ENCODE data around the gene KIAA0586. TPM values are rescaled to one million over a fixed set of nuclear protein-coding genes. Genes with fewer than 3 reads are reported as not detected.
A peak's percentile ranks its signal among the peaks of the same experiment; 100 is the strongest.
"Not testable (repeated sequence)": the region's sequence is repeated elsewhere in the genome, so short reads cannot be mapped to it uniquely, and the experiment has no call there.

Gene KIAA0586
- total RNA-seq: 26.9 TPM

- FAIRE-seq (no peak), DNase-seq (ENCODE audit: low spot score in 2 of 2) (peak; percentile 70 to 81)
Observed at GRCh38 chr14:58427281-58428117, at the start of gene KIAA0586, which contains the start of gene TIMM9. Gene KIAA0586, plus strand, starts transcription at chr14:58427719. Its CDS starts 546 bp downstream, at chr14:58428265. Gene TIMM9, minus strand, starts transcription at chr14:58427531. Its CDS starts 15,586 bp downstream, at chr14:58411945.

DNA sequence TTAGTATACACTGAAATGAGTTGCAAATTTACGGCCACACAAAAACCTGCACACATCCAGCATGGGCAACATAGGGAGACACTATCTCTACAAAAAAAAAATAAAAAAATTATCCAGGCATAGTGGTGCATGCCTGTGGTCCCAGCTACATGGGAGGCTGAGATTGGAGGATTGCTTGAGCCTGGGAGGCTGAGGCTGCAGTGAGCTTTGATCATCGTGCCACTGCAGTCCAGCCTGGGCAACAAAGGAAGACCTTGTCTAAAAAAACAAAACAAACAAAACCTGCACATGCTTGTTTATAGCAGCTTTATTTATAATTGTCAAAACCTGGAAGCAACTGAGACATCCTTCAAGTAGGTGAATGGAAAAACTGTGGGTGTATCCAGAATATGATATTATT, 36.7 kb upstream of the KIAA0586 start:
- DNase-seq (ENCODE audit: low spot score in 2 of 2): no peak
- FAIRE-seq: no peak

DNA sequence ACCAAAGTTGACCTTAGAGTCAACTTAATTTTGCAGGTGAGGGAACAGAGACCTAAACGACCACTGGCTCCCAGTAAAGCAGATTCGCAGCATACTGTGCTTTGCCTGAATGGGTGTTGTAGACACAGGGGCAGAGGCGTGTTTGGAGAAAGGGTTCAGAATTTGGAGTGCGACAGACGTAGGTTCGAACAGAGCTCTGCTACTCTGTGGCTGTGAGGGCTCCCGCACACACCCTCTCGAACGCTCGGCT, 32.0 kb upstream of the KIAA0586 start:
- FAIRE-seq: no peak
- DNase-seq (ENCODE audit: low spot score in 2 of 2): no peak

- peak; percentile 75 to 81 for DNase-seq (ENCODE audit: low spot score in 2 of 2)
- FAIRE-seq: no peak
Observed at GRCh38 chr14:58395812-58396788, 31.4 kb upstream of the KIAA0586 start, which contains the start of gene TOMM20L. Gene TOMM20L, plus strand, starts transcription at chr14:58395930. Its CDS starts 28 bp downstream, at chr14:58395958.

DNA sequence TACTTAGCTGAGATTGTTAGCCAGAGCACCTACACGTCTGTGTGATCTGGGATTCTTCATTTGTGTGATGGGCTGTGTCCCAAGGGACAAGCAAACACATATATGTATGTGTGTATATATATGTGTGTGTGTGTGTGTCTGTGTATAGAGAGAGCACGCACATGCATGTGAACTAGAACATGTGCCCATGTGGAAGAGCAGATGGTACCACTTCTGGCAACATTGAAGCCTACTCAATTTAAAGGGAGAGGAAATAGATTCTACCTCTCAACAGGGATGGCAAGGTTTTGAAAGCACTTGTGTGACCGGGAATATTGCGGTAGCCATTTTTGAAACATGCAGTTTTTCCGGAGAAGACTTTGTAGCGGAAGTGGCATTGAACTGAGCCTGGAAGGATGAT, 30.4 kb upstream of the KIAA0586 start:
- DNase-seq (ENCODE audit: low spot score in 2 of 2) (no peak), FAIRE-seq (no peak)

DNA sequence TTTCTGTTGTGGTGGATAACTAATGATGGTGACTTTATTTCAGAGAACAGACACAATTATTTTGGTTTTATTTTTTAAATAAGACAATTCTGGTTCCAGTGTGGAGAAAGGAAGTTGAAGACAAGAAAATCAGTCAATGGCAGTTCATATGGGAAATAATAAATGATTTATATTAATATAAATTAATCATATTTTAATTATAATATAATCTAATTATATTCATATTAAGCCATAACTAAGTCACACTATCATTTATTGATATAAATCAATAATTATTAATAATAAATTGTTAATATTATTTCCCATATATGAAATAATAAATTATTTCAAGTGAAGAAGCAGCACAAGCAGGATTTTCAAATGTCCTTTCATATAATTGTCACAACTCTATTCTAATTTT, 29.0 kb upstream of the KIAA0586 start:
- no peak for FAIRE-seq
- DNase-seq (ENCODE audit: low spot score in 2 of 2): no peak

DNA sequence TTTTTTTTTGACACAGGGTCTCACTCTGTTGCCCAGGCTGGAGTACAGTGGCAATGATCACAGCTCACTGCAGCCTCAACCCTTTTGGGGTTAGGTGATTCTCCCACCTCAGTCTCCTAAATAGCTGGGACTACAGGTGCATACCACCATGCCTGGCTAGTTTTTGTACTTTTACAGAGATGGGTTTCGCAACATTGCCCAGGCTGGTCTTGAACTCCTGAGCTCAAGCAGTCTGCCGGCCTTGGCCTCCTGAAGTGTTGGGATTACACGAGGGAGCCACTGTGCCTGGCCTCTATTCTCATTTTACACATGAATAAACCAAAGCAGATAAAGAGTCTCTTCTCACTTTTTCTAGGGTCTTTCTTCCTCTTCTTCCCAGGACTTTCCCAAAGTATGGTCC, 28.6 kb upstream of the KIAA0586 start:
- DNase-seq (ENCODE audit: low spot score in 2 of 2): no peak
- FAIRE-seq: no peak

- DNase-seq (ENCODE audit: low spot score in 2 of 2): no peak
- no peak for FAIRE-seq
Observed at GRCh38 chr14:58401587-58401986, 25.9 kb upstream of the KIAA0586 start.

GRCh38 chr14:58408681-58409215, 18.8 kb upstream of the KIAA0586 start:
- DNase-seq (ENCODE audit: low spot score in 2 of 2) (no peak), FAIRE-seq (peak; percentile 98)

GRCh38 chr14:58414845-58415244, 12.7 kb upstream of the KIAA0586 start:
- no peak for DNase-seq (ENCODE audit: low spot score in 2 of 2)
- FAIRE-seq: no peak

DNA sequence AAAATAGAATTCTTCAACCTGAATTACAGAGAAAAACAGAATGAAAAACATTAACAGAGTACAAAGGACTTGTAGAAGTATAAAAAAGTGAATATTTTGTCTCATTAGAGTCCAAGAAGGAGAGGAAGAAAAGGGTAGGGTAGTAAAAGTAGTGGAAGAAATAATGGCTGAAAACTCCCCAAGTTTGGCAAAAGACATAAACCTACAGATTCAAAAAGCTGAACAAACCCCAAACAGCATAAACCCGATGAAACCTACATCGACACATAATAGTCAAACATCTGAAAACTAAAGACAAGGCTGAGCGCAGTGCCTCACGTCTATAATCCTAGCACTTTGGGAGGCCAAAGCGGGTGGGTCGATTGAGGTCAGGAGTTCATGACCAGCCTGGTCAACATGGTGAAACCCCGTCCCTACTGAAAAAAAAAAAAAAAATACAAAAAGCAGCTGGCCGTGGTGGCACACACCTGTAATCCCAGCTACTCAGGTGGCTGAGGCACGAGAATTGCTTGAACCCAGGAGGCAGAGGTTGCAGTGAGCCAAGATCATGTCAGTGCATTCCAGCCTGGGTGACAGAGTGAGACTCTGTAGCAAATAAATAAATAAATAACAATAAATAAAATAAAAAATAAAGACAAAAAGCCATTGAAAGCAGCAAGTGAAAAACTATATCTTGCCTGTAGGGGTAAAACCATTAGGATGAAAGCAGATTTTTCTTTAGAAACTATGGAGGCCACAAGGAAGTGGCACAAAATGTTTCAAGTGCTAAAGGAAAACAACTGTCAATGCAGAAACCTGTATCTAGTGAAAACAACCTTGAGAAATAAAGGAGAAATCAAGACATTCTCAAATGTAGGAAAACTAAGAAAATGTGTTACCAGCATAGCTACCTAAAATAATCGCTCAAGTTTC, 11.6 kb upstream of the KIAA0586 start:
- no peak for FAIRE-seq
- DNase-seq (ENCODE audit: low spot score in 2 of 2): no peak

GRCh38 chr14:58416934-58417333, 10.6 kb upstream of the KIAA0586 start:
- DNase-seq (ENCODE audit: low spot score in 2 of 2); FAIRE-seq: not testable (repeated sequence)

DNA sequence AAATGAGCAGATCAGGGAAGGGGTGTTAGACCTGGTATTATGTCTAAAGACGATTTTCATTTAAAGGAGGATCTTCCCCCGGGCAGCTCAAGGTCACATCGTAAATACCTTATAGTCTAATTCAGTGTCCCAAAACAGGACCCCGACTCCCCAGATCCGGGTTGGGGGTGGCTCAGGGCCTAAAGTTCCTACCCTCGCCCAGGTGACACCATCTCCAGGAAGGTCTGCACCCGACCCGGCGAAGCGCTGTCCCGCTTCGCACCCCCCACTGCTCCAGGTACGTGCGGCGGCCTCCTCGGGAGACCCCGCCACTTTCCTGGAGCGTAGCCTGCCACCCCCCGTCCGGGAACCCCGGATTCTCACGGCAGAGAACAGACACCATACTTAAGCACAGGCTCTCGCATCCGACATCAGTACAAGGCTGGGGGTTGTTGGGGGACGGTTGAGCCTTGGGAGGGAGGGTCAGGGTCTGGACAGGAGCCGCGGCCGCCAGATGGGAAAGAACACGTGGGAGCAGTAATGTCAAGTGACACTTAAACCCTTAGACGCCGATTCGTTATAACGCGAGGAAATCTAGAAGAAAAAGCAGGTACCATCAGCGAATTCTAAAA, 744 bp upstream of the KIAA0586 start:
- FAIRE-seq (no peak), DNase-seq (ENCODE audit: low spot score in 2 of 2) (peak; percentile 53 to 60)

DNA sequence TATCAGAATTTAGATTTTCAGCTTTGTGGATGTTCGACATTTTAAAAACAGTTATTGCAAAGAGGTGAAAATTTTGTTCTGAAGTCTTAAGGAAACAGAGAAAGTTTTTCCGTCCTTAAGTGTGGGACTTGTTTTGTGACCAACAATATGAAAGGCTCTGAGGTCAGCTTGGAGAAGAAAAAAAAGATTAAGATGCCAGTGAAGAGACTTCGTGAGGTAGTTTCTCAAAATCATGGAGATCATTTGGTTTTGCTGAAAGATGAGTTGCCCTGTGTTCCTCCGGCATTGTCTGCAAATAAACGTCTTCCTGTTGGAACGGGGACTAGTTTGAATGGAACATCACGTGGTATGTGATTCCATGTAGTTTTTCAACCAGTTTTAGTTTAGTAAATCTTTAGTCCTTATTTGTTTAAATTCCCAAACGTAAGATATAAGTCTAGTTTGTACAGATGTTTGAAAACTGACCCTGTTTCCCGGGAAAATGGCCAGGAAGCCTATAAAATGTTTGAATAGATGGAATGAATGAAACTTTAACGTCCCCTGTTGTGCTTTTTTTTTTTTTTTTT, 682 bp downstream of the KIAA0586 start:
- DNase-seq (ENCODE audit: low spot score in 2 of 2) (peak in 1 of 2 donors; percentile 17), FAIRE-seq (no peak)

- DNase-seq (ENCODE audit: low spot score in 2 of 2) (no peak), FAIRE-seq (no peak)
Observed at GRCh38 chr14:58430156-58430555, 2.6 kb downstream of the KIAA0586 start.

GRCh38 chr14:58439476-58439875, 12.0 kb downstream of the KIAA0586 start:
- FAIRE-seq (no peak), DNase-seq (ENCODE audit: low spot score in 2 of 2) (no peak)

DNA sequence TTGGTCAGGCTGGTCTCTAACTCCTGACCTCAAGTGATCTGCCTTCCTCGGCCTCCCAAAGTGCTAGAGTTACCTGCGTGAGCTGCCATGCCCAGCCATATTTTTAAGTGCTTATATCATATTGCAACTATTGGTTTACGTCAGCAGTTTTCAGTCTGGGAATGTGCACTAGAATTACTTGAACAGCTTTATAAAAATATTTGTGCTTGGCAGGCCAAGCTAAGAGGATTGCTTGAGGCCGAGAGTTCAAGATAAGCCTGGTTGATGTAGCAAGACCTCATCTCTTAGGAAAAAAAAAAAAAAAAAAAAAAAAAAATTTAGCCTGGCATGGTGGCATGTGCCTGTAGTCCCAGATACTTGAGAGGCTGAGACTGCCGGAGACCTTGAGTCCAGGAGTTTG, 17.1 kb downstream of the KIAA0586 start:
- DNase-seq (ENCODE audit: low spot score in 2 of 2) (no peak), FAIRE-seq (no peak)

- DNase-seq (ENCODE audit: low spot score in 2 of 2) (no peak), FAIRE-seq (no peak)
Observed at GRCh38 chr14:58455593-58456265, 28.2 kb downstream of the KIAA0586 start.

GRCh38 chr14:58460772-58461171, 33.3 kb downstream of the KIAA0586 start:
- peak; percentile 17 for FAIRE-seq

More at GRCh38 chr14:58460772-58461171, 33.3 kb downstream of the KIAA0586 start:
- no peak for DNase-seq (ENCODE audit: low spot score in 2 of 2)
